PC-9 (cell line): Measurements from ENCODE around the gene GLCCI1. TPM values are rescaled to one million over a fixed set of nuclear protein-coding genes. Genes with fewer than 3 reads are reported as not detected.

ENCODE experiments used
- BruUV-seq: library from RNA; stranded (reverse); fragments of 400-500 nt; replicated peaks from 2 replicates; lab custom pipeline; 2021; lab: Mats Ljungman, UMichigan
- CTCF ChIA-PET: fragments of 300-600 bp; sonication (Branson Sonifier 250); formaldehyde crosslinking; loops from one replicate; lab custom pipeline; 2022; ENCODE audit warnings: antibody characterized with exemption; lab: Charles Lee
- POLR2A ChIA-PET: fragments of 300-600 bp; sonication (Branson Sonifier 250); formaldehyde crosslinking; loops from one replicate; lab custom pipeline; 2022; ENCODE audit warnings: antibody characterized with exemption; ENCODE audit not compliant: unreplicated experiment; lab: Charles Lee
- DNase-seq, 2 experiments: peaks; one replicate each; pipeline versions ENCODE4 v3.0.0 to v3.0.0-alpha.2; 2015 to 2022; ENCODE audit warnings: mixed read lengths in 1 of 2
- H2AFZ ChIP-seq: fragments of 200-600 bp; sonication (generic); 2 replicates; pipeline ENCODE4 v1.8.1; 2017; ENCODE audit warnings: antibody characterized with exemption
- H3F3A ChIP-seq: fragments of 200-600 bp; sonication (generic); 2 replicates; pipeline ENCODE4 v1.8.1; 2017; ENCODE audit warnings: antibody characterized with exemption, mild to moderate bottlenecking, low read depth; ENCODE audit not compliant: insufficient read depth
- H3K27ac ChIP-seq: fragments of 200-600 bp; sonication (generic); 2 replicates; pipeline ENCODE4 v1.6.1; 2016; ENCODE audit warnings: mixed run types
- H3K27me3 ChIP-seq: fragments of 200-600 bp; sonication (generic); 2 replicates; pipeline ENCODE4 v1.6.1; 2016; ENCODE audit warnings: low read depth, mixed run types; ENCODE audit not compliant: insufficient read depth
- H3K36me3 ChIP-seq: fragments of 200-600 bp; sonication (generic); 2 replicates; pipeline ENCODE4 v1.6.1; 2016; ENCODE audit warnings: low read depth, mixed run types
- H3K4me1 ChIP-seq: fragments of 200-600 bp; sonication (generic); replicated peaks from 2 replicates; pipeline ENCODE4 v1.6.1; 2016; ENCODE audit warnings: mixed run types; ENCODE audit not compliant: insufficient read depth
- H3K4me2 ChIP-seq: fragments of 200-600 bp; sonication (generic); 2 replicates; pipeline ENCODE4 v1.6.1; 2017; ENCODE audit warnings: mixed run types
- H3K4me3 ChIP-seq: fragments of 200-600 bp; sonication (generic); 2 replicates; pipeline ENCODE4 v1.6.1; 2016; ENCODE audit warnings: mixed run types
- H3K79me2 ChIP-seq: fragments of 200-600 bp; sonication (generic); 2 replicates; pipeline ENCODE4 v1.6.1; 2017; ENCODE audit warnings: low read depth, mixed run types
- H3K9me2 ChIP-seq: fragments of 200-600 bp; sonication (generic); 2 replicates; pipeline ENCODE4 v1.8.1; 2017; ENCODE audit warnings: mild to moderate bottlenecking; ENCODE audit not compliant: insufficient read depth
- H3K9me3 ChIP-seq: fragments of 200-600 bp; sonication (generic); 2 replicates; pipeline ENCODE4 v1.8.1; 2016; ENCODE audit warnings: low read depth; ENCODE audit not compliant: insufficient read depth
- H4K20me1 ChIP-seq: fragments of 200-600 bp; sonication (generic); 2 replicates; pipeline ENCODE4 v1.8.1; 2017; ENCODE audit not compliant: insufficient read depth
- CTCF ChIP-seq: fragments of 200-600 bp; sonication (generic); conservative IDR thresholded peaks from 2 replicates; pipeline ENCODE4 v1.6.1; 2017; ENCODE audit warnings: mixed run types, antibody characterized with exemption, mild to moderate bottlenecking, moderate library complexity
- EZH2 ChIP-seq: fragments of 200-600 bp; sonication (generic); IDR thresholded peaks from 2 replicates; pipeline ENCODE4 v1.8.0; 2017; ENCODE audit warnings: antibody characterized with exemption, low read depth
- intact Hi-C: fragments of 100-400 bp; cut with micrococcal nuclease; formaldehyde crosslinking; loops from one replicate; pipeline ENCODE4 v1.10.0; 2022; ENCODE audit not compliant: unreplicated experiment
- total RNA-seq: library from RNA; stranded (reverse); gene quantifications from 2 replicates; pipeline ENCODE4 v1.2.3, GENCODE V29; 2021

Gene GLCCI1
- total RNA-seq, 1 experiment from 2014 or later = 42.1 TPM

GRCh38 chr7:8129318-8129659 is 160.7 kb downstream of the GLCCI1 start:
- BruUV-seq = no TSS peak
- H3K36me3 ChIP-seq = no peaks in the 10 kb centered on the region
- H4K20me1 ChIP-seq = no peaks in the 10 kb centered on the region
- H2AFZ ChIP-seq = no peak overlapping the region
- POLR2A ChIA-PET = no interaction called here
- intact Hi-C loops = no loop called here
- H3K4me2 ChIP-seq = no peak overlapping the region
- no peak overlapping the region for H3K27ac ChIP-seq
- no peak overlapping the region for H3K4me3 ChIP-seq
- no peaks in the 10 kb centered on the region for H3F3A ChIP-seq
- no peak for TF ChIP-seq CTCF
- TF ChIP-seq EZH2 = no peak
- CTCF ChIA-PET = no interaction called here
- no peak for DNase-seq
- no peaks in the 10 kb centered on the region for H3K27me3 ChIP-seq
- H3K4me1 ChIP-seq = no peaks in the 10 kb centered on the region
- H3K9me3 ChIP-seq = no peaks in the 10 kb centered on the region
- no peaks in the 10 kb centered on the region for H3K9me2 ChIP-seq
- no peaks in the 10 kb centered on the region for H3K79me2 ChIP-seq

GRCh38 chr7:8130663-8131062 is 162.1 kb downstream of the GLCCI1 start:
- Histone ChIP-seq H3K27ac (no peak overlapping the region), H2AFZ (no peak overlapping the region), H3K79me2 (no peaks in the 10 kb centered on the region), H3K9me3 (no peaks in the 10 kb centered on the region), H3K4me3 (no peak overlapping the region), H3K36me3 (no peaks in the 10 kb centered on the region), H3K4me2 (no peak overlapping the region), H3F3A (no peaks in the 10 kb centered on the region), H3K9me2 (no peaks in the 10 kb centered on the region), H3K27me3 (no peaks in the 10 kb centered on the region), H3K4me1 (no peaks in the 10 kb centered on the region), H4K20me1 (no peaks in the 10 kb centered on the region)
- CTCF ChIA-PET = no interaction called here
- TF ChIP-seq CTCF = no peak
- TF ChIP-seq EZH2 = no peak
- intact Hi-C loops = no loop called here
- BruUV-seq = no TSS peak
- POLR2A ChIA-PET = no interaction called here
- no peak for DNase-seq

- H3K9me2 ChIP-seq = no peaks in the 10 kb centered on the region
- ChIA-PET CTCF (no interaction called here), POLR2A (no interaction called here)
- no peak overlapping the region for H2AFZ ChIP-seq
- no peak for DNase-seq
- H3K4me3 ChIP-seq = no peak overlapping the region
- BruUV-seq = no TSS peak
- no peak for TF ChIP-seq EZH2
- TF ChIP-seq CTCF = no peak
- no peaks in the 10 kb centered on the region for H3K27me3 ChIP-seq
- H3F3A ChIP-seq = no peaks in the 10 kb centered on the region
- no peaks in the 10 kb centered on the region for H3K36me3 ChIP-seq
- H4K20me1 ChIP-seq = no peaks in the 10 kb centered on the region
- no peak overlapping the region for H3K27ac ChIP-seq
- no peak overlapping the region for H3K4me2 ChIP-seq
- intact Hi-C loops = no loop called here
- H3K4me1 ChIP-seq = no peaks in the 10 kb centered on the region
- no peaks in the 10 kb centered on the region for H3K9me3 ChIP-seq
- no peaks in the 10 kb centered on the region for H3K79me2 ChIP-seq
Measured at GRCh38 chr7:8131694-8132605, 163.4 kb downstream of the GLCCI1 start.
